HG03103 (cell line): ENCODE data around the gene ST6GALNAC3.
"Not testable (repeated sequence)": the region's sequence is repeated elsewhere in the genome, so short reads cannot be mapped to it uniquely, and the experiment has no call there.

Source experiments
- ATAC-seq: cut with Tn5 transposase; IDR thresholded peaks from one replicate; pipeline ENCODE4 v1.9.1; 2021; ENCODE audit warnings: low read depth; ENCODE audit not compliant: unreplicated experiment

The ST6GALNAC3 gene

GRCh38 chr1:76314730-76315129 lies 240.2 kb downstream of the ST6GALNAC3 start:
- no peak for ATAC-seq

- ATAC-seq: no peak
These were observed 242.9 kb downstream of the ST6GALNAC3 start for GRCh38 chr1:76317299-76317900.

DNA sequence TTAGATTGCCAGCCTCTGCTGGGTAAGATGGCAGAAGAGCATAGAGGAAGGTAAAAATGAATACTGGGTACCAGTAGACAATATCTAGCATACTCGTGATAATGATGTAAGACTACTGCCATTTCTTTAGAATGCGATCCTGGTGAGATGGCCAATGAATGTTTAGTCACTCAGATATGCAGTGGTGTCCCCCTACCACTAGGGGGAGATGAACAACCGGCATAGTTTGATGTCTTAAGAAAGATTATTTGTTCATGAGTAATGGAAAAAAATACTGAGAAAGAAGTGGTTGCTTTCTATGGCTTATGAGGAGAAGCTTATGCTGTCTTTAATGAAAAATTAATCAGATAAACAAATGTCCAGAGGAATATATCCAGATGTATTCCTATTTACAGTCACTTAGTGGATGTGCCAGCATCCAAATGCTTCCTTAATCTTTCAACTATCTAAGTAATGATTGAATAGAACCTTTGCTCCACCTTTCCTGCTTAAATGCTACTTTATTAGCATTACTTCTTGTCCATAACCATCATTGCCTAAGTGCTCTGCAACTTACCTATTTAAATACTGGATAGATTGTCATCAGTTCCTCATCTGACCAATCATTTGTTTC lies 256.6 kb downstream of the ST6GALNAC3 start:
- ATAC-seq: peak; percentile 77

- ATAC-seq: no peak
These were observed 261.3 kb downstream of the ST6GALNAC3 start for GRCh38 chr1:76335882-76336281.

GRCh38 chr1:76336931-76337371 lies 262.4 kb downstream of the ST6GALNAC3 start:
- ATAC-seq: no peak

DNA sequence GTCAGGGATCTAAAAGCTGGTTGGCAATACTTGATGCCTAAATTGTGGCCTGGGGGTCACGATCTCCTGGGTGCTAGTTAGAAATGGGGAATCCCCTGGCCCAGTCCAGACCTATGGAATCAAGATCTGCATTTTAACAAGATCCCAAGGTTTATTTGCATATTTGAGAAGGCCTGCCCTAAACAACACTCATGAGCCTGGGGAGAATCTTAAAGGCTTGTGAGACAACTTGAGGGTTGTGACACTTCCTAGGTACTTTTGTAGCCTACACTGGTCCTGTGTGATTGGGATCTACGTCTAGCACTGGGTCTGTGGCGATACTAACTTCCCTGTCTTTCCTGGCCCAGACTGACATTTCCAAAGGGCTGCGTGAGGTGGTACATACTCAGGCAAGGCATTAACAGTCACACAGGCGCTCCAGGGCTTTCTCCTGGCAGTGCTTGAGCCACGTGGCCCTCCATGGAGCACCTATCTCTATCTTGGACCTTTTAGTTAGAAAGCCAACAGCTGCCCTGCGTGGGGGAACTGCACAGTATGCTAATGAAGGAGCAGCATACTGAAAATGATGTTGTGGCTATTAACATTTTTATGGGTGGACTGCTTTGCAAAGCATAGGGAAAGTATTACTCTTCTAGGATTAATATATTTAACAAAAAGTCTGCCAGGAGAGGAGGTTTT lies 263.1 kb downstream of the ST6GALNAC3 start:
- no peak for ATAC-seq

DNA sequence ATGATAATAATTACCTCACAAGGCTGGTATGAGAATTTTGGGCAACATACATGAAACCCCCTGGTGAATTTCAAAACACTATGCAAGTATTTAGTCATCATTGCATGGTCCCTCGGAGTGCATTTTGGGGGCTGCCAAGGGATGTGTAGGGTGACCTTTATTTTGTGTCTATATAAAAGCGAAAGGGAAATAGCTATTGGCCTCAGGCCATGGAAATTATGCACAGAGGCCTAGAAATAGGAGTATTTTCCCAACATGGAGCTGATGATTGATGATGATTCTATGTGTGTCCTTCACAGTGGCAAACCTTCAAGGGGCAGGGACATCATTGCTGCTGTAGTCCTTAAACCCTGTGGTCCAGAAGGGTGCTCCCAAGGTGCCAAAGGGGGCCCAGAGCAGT lies 265.5 kb downstream of the ST6GALNAC3 start:
- ATAC-seq: no peak

DNA sequence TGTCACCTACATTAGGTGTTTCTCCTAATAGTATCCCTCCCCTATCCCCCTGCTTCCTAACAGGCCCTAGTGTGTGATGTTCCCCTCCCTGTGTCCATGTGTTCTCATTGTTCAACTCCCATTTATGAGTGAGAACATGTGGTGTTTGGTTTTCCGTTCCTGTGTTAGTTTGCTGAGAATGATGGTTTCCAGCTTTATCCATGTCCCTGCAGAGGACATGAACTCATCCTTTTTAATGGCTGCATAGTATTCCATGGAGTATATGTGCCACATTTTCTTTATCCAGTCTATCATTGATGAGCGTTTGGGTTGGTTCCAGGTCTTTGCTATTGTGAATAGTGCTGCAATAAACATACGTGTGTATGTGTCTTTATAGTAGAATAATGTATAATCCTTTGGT lies 267.3 kb downstream of the ST6GALNAC3 start:
- ATAC-seq: not testable (repeated sequence)

DNA sequence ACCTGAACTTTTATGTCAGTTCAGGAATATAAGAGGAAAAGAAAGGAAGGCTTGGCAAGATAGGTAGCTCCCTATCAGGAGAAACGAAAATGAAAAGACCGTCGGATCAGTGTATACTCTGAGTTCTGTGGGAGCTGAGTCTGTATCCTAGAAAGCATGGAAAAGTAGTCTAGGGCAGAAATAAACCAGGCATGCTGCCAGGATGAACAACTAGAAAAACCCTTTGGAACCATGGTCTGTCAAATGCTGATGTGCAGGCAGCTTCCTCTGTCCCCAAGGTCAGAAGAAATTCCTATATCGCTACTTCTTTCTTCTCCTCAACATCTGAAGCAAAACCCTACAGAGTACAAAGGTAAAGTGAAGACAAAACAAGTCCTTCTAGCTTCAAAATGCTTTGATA lies 268.8 kb downstream of the ST6GALNAC3 start:
- ATAC-seq: no peak

DNA sequence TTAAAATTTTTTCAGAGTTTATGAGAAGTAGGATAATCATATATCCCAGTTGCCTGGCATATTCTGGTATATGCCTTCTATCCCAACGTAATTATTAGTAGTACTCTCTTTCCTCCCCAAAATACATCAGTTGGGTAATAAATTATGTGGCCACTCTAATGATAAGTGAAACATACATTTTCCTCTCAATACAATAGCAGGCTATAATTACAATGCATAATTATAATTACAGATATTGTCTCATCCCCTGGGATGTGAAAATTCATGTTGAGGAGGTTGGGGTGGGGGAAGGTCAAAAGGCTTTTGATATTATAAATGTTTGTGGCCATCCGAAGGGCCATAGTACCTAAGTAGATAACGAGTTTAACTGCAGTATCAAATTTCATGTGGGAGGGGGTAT lies 277.1 kb downstream of the ST6GALNAC3 start:
- no peak for ATAC-seq

GRCh38 chr1:76352741-76353435 lies 278.3 kb downstream of the ST6GALNAC3 start:
- ATAC-seq: no peak

DNA sequence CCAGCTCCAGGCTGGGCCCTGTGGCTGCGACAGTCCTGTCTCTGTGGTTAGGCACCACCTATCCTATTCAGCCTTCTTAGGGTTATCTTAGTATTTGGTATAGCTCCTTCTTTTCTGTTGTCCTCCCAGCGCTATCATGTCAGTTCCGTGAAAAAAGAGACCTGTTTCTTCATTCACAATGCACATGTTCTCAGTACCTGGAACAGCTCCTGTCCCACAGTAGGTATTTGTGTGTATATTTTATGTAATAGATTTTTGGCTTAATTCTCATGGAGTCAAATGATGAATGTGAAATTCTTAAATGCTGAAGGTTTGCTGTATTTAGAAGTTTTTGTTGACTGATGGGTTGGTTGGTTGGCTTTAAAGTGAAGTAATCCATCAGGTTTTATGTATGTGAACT lies 279.7 kb downstream of the ST6GALNAC3 start:
- no peak for ATAC-seq

DNA sequence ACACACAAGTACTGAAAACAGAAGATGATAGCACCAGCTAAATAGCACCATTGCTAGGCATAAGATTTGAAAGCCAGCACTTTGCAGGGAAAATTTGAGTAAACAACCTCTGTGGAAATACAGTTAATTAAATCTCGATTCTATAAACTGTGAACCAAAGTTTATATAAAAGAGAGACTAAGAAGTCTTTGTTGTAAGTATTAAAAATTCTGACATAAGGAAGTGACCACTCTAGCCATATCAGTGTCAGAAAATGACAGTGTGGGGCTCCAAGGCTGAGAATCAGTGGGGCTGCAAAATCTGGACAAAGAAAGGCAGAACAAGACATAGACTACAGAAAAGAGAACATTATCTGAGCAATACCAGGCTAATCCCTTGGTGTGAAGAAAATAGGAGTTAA lies 292.2 kb downstream of the ST6GALNAC3 start:
- ATAC-seq: no peak

DNA sequence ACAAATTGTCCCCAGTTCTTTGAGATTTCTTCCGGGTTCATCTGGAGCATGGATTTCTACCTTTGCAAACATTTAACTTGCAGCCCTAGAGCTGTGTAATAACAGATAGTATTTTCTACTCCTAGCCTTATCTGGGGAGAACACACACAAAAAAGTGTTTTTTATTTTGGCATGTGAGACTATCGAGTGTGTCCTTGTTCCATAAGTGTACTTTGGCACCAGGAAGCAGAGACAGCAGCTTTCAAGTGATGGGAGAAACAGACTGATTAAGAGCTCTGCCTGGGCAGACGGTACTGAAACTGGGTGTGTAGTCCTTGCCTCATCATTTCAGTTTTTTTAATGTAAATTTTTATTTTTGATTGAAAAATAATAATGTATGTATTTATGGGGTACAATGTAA lies 297.4 kb downstream of the ST6GALNAC3 start:
- ATAC-seq: no peak

DNA sequence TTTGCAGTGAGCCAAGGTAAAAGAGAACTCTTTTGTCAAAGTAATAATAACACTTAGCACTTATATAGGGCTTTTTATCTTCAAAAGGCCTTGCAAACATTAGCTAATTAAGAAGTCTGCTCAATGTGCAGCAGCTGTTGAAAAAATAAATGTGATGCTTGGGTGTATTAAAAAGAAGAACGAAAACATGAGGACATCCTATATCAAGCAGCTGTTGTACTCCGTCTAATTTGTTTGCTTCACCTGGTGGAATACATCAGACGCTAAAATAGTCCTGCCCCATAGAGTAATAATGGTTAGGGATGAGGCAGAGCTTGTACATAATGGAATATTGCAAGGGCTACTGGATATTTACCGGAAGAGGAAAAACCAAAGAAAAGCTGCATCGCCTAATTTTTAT lies 299.5 kb downstream of the ST6GALNAC3 start:
- ATAC-seq: no peak

GRCh38 chr1:76377247-76377646 lies 302.7 kb downstream of the ST6GALNAC3 start:
- no peak for ATAC-seq

DNA sequence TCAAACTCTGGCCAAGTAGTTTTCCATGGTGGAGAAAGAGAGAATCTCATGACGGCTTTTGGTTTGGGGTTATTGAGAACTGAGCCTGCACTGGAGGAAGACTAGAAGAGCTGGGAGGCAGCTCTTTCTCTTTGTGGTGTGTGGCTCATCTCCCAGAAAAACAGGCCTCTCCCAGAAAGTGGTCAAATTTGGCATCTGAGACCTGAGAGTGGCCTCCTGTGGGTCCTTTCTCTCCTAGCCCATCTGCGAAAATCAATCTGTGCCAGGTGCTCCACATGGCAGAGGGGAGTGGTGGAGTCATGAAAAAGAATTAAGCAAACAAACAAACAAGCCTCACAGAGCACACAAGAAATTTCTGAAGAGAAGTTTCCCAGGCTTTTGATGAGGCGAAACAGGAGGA lies 305.0 kb downstream of the ST6GALNAC3 start:
- no peak for ATAC-seq

GRCh38 chr1:76381450-76382097 lies 307.0 kb downstream of the ST6GALNAC3 start:
- no peak for ATAC-seq

GRCh38 chr1:76388261-76388660 lies 313.7 kb downstream of the ST6GALNAC3 start:
- no peak for ATAC-seq

- ATAC-seq: no peak
These were observed 315.9 kb downstream of the ST6GALNAC3 start for GRCh38 chr1:76390456-76390855.

DNA sequence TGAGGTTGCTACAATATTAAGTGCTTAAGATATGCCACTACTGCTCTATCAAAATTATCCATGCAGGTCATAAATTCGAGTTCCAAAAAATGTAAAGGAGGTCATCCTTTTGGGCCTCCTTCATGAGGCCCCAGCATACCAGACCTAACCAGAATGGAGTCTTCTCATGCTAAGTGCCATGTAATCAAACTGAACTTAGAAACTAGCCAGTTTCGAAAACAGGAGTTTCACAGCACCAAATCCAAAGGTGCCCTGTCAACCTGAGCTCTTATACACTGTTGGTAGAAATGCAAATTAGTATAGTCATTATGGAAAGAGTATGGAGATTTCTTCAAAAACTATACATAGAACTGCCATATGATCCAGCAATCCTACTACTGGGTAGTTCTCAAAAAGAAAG lies 320.5 kb downstream of the ST6GALNAC3 start:
- ATAC-seq: no peak
